Activated CD4-positive, CD25-positive, alpha-beta regulatory T cell treated with anti-CD3 and anti-CD28 coated beads, Interleukin-2, amount 50 U/mL, for 16 hours (primary cell): ENCODE measurements around the gene LRIG1.

Experiments
- DNase-seq: peaks from one replicate; pipeline ENCODE4 v3.0.0-alpha.2; 2020; ENCODE audit warnings: low read depth, low spot score

Gene LRIG1

DNA sequence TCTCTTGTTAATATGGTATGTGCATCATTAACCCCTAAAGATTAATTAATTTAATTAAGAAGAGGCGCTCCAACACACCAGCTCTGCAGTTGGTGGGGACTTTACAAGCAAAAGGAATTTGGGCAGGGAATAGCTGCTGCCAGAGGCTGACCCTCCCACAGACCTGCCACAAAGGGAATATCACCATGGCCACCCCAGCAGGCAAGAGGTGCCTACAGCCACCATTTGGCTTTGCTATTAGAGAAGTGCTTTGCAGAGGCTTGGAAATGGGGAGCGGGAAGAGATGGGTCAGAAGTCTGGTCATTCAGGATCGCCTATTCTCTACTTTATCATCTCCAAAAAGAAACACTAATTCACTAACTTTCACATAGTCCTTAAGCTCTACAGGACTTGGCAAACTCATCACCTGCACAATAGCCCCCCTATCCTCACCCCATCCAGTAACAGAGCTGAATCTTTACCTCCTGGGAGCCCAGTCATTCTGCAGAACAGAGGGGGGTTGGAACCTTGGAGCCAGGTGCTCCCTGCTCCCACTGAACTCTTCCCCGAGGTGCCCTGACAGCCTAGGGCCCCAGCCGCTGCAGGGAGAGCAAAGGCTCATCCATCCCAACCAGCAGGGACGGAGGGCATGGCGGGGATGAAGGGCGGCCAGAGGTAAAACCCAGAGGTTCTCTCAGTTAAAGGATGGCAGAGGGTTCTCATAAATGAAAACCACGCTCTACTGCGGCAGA, 29.7 kb downstream of the LRIG1 start:
- DNase-seq, result no peak

- no peak for DNase-seq
Observed at GRCh38 chr3:66470285-66470684, 30.5 kb downstream of the LRIG1 start.

GRCh38 chr3:66469220-66469640, 31.6 kb downstream of the LRIG1 start:
- DNase-seq, result no peak

GRCh38 chr3:66467996-66468735, 32.7 kb downstream of the LRIG1 start:
- no peak for DNase-seq

GRCh38 chr3:66466606-66467270, 34.1 kb downstream of the LRIG1 start:
- DNase-seq, result no peak

- DNase-seq, result no peak
Observed at GRCh38 chr3:66465587-66465986, 35.2 kb downstream of the LRIG1 start.

GRCh38 chr3:66465034-66465433, 35.8 kb downstream of the LRIG1 start:
- DNase-seq, result no peak

DNA sequence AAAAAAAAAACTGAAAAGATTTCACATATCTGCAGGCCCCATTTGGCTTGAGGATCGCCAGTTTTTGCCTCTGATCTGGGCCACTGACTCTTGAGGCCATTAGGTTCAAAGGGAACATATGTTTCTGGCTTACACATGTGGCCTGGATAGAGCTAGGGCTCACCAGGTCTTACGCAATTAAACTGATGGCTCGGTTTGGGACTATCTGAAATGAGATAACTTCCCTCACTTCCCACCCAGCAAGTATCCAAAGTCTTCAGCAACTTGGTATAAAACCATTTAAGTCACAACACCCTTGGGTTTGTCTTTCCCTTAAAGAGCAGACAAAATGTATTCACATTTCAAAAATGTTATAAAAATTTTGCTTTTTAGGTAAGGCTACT, 36.3 kb downstream of the LRIG1 start:
- no peak for DNase-seq

GRCh38 chr3:66463730-66464511, 36.9 kb downstream of the LRIG1 start:
- DNase-seq, result no peak

DNA sequence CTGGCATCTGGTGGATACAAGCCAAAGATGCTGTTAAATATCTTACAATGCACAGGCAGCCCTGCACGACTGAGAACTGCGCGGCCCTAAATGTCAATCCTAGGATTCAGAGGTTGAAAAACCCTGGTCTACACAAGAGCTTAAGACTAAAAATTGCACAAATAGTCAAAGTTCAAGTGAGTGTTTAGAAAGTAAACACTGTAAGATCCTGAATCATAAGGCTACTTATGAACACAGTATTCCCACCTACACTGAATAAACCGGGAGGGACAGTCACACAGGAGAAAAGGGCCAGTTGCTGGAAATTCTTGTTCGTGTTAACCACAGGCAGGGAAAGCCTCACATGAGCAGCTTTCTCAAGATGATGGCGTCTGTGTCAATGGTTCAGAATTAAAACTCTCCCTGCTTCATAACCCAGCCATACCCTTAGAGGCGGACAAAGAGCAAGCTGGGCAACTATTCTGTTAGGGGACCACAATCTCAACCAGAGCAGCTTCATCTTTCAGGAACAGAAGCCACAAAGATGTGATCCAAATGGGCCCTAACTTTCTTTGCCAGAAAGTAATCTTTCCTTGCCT, 37.7 kb downstream of the LRIG1 start:
- DNase-seq, result no peak

- no peak for DNase-seq
Observed at GRCh38 chr3:66457252-66457651, 43.6 kb downstream of the LRIG1 start.

DNA sequence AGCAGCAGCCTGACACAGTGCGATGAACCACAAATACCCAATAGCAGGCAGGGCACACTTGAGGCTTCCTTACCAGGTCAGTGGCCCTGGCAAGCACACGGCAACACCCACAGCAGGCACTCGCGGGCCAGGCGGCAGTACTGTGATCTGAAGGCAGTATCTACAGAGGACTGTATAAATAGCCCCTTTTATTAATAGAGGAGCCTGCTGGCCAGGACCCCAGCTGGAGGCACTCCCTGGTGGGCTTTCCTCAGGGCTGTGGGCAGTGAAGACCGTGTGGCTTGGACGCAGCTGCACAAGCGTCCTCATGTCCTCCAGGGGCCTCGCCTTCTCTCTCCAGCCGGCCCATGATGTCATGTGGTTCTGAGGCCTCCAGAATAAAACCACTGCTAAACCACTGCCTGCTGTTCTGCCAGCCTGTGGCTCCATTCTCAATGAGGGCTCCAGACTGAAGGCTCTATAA, 44.1 kb downstream of the LRIG1 start:
- no peak for DNase-seq

DNA sequence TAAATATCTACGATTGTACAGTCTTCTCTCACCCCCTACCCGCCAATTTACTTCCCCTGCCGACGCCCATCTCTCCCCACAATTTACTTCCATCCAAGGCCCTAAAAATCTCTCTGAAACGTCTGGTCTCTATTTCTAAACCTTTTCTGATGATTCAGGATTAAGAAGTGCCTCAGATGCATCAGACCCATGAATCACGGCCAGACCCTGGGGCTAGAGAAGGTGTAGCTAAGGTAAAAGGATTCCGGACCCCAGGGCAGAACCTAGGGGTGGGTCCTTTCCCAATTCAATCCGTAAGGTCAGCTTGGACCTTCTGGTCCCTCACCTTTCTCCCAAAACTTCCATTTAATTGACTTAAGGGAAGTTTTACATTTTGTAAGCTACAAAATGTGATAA, 46.4 kb downstream of the LRIG1 start:
- no peak for DNase-seq

- no peak for DNase-seq
Observed at GRCh38 chr3:66453651-66454463, 47.0 kb downstream of the LRIG1 start.

- DNase-seq, result no peak
Observed at GRCh38 chr3:66452303-66453011, 48.4 kb downstream of the LRIG1 start.

GRCh38 chr3:66451766-66452165, 49.1 kb downstream of the LRIG1 start:
- DNase-seq, result no peak

GRCh38 chr3:66450390-66451022, 50.3 kb downstream of the LRIG1 start:
- no peak for DNase-seq

- DNase-seq, result no peak
Observed at GRCh38 chr3:66449411-66449974, 51.3 kb downstream of the LRIG1 start.

- no peak for DNase-seq
Observed at GRCh38 chr3:66444146-66444644, 56.6 kb downstream of the LRIG1 start.
